HEK293 (cell line): ENCODE measurements around the gene CTR9.
A peak's percentile ranks its signal among the peaks of the same experiment; 100 is the strongest.

Experiments
- CTCF ChIA-PET: fragments of 350-600 bp; formaldehyde crosslinking; extraction: SDS; loops from one replicate; lab custom pipeline; 2021; ENCODE audit warnings: antibody characterized with exemption; lab: Yijun Ruan, JAX
- POLR2A ChIA-PET: fragments of 300-600 bp; formaldehyde crosslinking; extraction: SDS; loops from one replicate; lab custom pipeline; 2020; ENCODE audit warnings: antibody characterized with exemption, inconsistent platforms; lab: Yijun Ruan, JAX
- H3K27ac ChIP-seq: fragments of 200-500 bp; sonication (Bioruptor generic); 2 replicates; pipeline ENCODE4 v1.5.1; 2014; ENCODE audit warnings: low read depth, low read length, control low read depth, inconsistent platforms; ENCODE audit errors: extremely low read depth
- H3K36me3 ChIP-seq, 2 experiments: fragments of 200-500 bp in 1 of 2; sonication (Bioruptor generic) in 1 of 2; 1 replicate in 1 of 2; 2 replicates in 1 of 2; pipeline ENCODE4 v1.5.1; 2014 to 2017; ENCODE audit warnings: inconsistent platforms in 2 of 2, low read length in 2 of 2; ENCODE audit not compliant: control insufficient read depth in 2 of 2, insufficient read depth in 1 of 2
- H3K4me1 ChIP-seq: fragments of 200-500 bp; sonication (Bioruptor generic); 2 replicates; pipeline ENCODE4 v1.5.1; 2014; ENCODE audit warnings: mild to moderate bottlenecking, low read length, inconsistent platforms; ENCODE audit not compliant: control insufficient read depth, insufficient read depth
- H3K4me3 ChIP-seq: 2 replicates; pipeline ENCODE4 v1.5.1; 2011; ENCODE audit warnings: low read depth, mild to moderate bottlenecking, control low read depth, low read length, moderate library complexity
- H3K9me3 ChIP-seq: fragments of 200-500 bp; sonication (Bioruptor generic); 2 replicates; pipeline ENCODE4 v1.5.1; 2014; ENCODE audit warnings: low read depth, low read length, inconsistent platforms; ENCODE audit not compliant: control insufficient read depth, insufficient read depth
- HOXC10 ChIP-seq: sonication (generic); formaldehyde crosslinking; IDR thresholded peaks from 2 replicates; pipeline ENCODE4 v1.8.1; 2023; ENCODE audit warnings: mild to moderate bottlenecking, missing genetic modification reagents
- KLF8 ChIP-seq: fragments of 450-650 bp; formaldehyde crosslinking; IDR thresholded peaks from 2 replicates; pipeline ENCODE4 v1.5.1; 2016; ENCODE audit warnings: missing biosample characterization, missing genetic modification characterization
- KLF9 ChIP-seq: fragments of 450-650 bp; formaldehyde crosslinking; IDR thresholded peaks from 2 replicates; pipeline ENCODE4 v1.5.1; 2016; ENCODE audit warnings: missing biosample characterization, missing genetic modification characterization, low read depth
- ZBTB1 ChIP-seq: fragments of 450-650 bp; formaldehyde crosslinking; IDR thresholded peaks from 2 replicates; pipeline ENCODE4 v1.5.1; 2016; ENCODE audit warnings: missing biosample characterization, missing genetic modification characterization
- ZBTB17 ChIP-seq: fragments of 450-650 bp; formaldehyde crosslinking; IDR thresholded peaks from 2 replicates; pipeline ENCODE4 v1.5.1; 2016; ENCODE audit warnings: missing biosample characterization, missing genetic modification characterization
- ZFP41 ChIP-seq: fragments of 450-650 bp; formaldehyde crosslinking; IDR thresholded peaks from 2 replicates; pipeline ENCODE4 v1.5.1; 2016; ENCODE audit warnings: missing biosample characterization, missing genetic modification characterization, borderline replicate concordance
- ZNF280C ChIP-seq: fragments of 450-650 bp; formaldehyde crosslinking; IDR thresholded peaks from 2 replicates; pipeline ENCODE4 v1.5.1; 2016; ENCODE audit warnings: missing biosample characterization, missing genetic modification characterization
- ZNF391 ChIP-seq: fragments of 450-650 bp; formaldehyde crosslinking; IDR thresholded peaks from 2 replicates; pipeline ENCODE4 v1.5.1; 2016; ENCODE audit warnings: low read depth, missing biosample characterization, missing genetic modification characterization, borderline replicate concordance
- ZNF404 ChIP-seq: fragments of 450-650 bp; formaldehyde crosslinking; IDR thresholded peaks from 2 replicates; pipeline ENCODE4 v1.5.1; 2017; ENCODE audit warnings: missing biosample characterization, missing genetic modification characterization
- ZNF629 ChIP-seq: fragments of 450-650 bp; formaldehyde crosslinking; IDR thresholded peaks from 2 replicates; pipeline ENCODE4 v1.5.1; 2017; ENCODE audit warnings: missing biosample characterization, missing genetic modification characterization
- ZXDB ChIP-seq: fragments of 450-650 bp; formaldehyde crosslinking; IDR thresholded peaks from 2 replicates; pipeline ENCODE4 v1.5.1; 2016; ENCODE audit warnings: missing biosample characterization, missing genetic modification characterization
- TF ChIP-seq, protein P1 (sequence below): fragments of 450-650 bp; formaldehyde crosslinking; IDR thresholded peaks from 2 replicates; pipeline ENCODE4 v1.5.1; 2017; ENCODE audit warnings: missing biosample characterization, missing genetic modification characterization
- TF ChIP-seq, protein P2 (sequence below): fragments of 450-650 bp; formaldehyde crosslinking; optimal IDR thresholded peaks from 2 replicates; pipeline ENCODE3; 2016; ENCODE audit warnings: missing biosample characterization, mild to moderate bottlenecking, missing genetic modification characterization
- TF ChIP-seq, protein P3 (sequence below): fragments of 450-650 bp; formaldehyde crosslinking; IDR thresholded peaks from 2 replicates; pipeline ENCODE4 v1.5.1; 2016; ENCODE audit warnings: missing biosample characterization, missing genetic modification characterization
- TF ChIP-seq, protein P4 (sequence below): fragments of 450-650 bp; formaldehyde crosslinking; IDR thresholded peaks from 2 replicates; pipeline ENCODE4 v1.5.1; 2016; ENCODE audit warnings: missing biosample characterization, missing genetic modification characterization

Gene CTR9

GRCh38 chr11:10716122-10716521, 34.9 kb upstream of the CTR9 start:
- Histone ChIP-seq H3K4me3 (no peak overlapping the region), H3K27ac (no peak overlapping the region), H3K4me1 (no peaks in the 10 kb centered on the region), H3K36me3 (no peaks in the 10 kb centered on the region), H3K9me3 (no peaks in the 10 kb centered on the region)
- CTCF ChIA-PET, result no interaction called here
- TF ChIP-seq, protein P1, sequence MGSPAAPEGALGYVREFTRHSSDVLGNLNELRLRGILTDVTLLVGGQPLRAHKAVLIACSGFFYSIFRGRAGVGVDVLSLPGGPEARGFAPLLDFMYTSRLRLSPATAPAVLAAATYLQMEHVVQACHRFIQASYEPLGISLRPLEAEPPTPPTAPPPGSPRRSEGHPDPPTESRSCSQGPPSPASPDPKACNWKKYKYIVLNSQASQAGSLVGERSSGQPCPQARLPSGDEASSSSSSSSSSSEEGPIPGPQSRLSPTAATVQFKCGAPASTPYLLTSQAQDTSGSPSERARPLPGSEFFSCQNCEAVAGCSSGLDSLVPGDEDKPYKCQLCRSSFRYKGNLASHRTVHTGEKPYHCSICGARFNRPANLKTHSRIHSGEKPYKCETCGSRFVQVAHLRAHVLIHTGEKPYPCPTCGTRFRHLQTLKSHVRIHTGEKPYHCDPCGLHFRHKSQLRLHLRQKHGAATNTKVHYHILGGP (tag by site-specific recombination), result peak; percentile 55; the same call in 1 of the 2 replicates
- TF ChIP-seq ZBTB17 (tag by site-specific recombination) (peak; percentile 52), ZNF391 (no peak)
- POLR2A ChIA-PET, result no interaction called here

DNA sequence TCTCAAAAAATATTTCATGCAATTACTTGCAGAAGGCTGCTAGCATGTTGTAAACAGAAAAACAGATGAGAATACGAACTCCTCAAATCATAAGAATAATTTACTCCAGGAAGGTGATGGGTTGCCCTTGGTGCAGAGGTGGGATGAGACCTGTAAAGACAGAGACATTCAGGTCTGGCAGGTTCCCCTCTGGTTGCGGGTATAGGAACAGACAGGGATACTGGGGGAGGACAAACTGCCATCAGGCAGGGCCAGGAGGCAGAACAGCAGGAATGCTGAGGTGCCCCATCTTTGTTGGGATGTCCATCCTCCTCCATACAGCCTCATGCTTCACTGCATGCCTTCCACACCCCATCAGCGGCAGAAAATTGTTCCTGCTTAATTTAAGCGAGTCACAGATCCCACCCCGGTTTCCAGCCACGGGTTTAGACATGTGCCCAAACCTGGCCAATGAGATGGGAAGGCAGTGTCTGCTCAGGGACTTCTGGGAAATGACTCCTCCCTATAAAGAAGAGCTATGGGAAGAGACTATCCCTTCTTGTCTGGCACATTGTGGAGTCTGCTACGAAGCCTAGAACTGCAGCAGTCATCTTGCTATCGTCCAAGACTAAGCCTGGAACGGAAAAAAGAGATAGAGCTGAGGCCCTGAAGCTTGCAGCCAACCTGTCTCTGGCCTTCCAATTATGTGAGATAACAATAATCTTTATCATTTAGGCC, 34.3 kb upstream of the CTR9 start:
- H3K9me3 ChIP-seq, result no peaks in the 10 kb centered on the region
- POLR2A ChIA-PET, result no interaction called here
- no peaks in the 10 kb centered on the region for H3K36me3 ChIP-seq
- CTCF ChIA-PET, result interaction anchor here (0.6 kb wide), 1 partner anchor 195 kb away, joined by 3 read pairs; no protein-coding TSS in a partner anchor
- H3K4me1 ChIP-seq, result no peaks in the 10 kb centered on the region
- no peak overlapping the region for H3K4me3 ChIP-seq
- no peak for TF ChIP-seq ZBTB1
- TF ChIP-seq ZXDB (tag by site-specific recombination), result no peak
- TF ChIP-seq ZNF629, result no peak
- TF ChIP-seq, protein P2, sequence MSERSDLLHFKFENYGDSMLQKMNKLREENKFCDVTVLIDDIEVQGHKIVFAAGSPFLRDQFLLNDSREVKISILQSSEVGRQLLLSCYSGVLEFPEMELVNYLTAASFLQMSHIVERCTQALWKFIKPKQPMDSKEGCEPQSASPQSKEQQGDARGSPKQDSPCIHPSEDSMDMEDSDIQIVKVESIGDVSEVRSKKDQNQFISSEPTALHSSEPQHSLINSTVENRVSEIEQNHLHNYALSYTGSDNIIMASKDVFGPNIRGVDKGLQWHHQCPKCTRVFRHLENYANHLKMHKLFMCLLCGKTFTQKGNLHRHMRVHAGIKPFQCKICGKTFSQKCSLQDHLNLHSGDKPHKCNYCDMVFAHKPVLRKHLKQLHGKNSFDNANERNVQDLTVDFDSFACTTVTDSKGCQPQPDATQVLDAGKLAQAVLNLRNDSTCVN (tag by site-specific recombination), result no peak
- TF ChIP-seq ZNF280C, result no peak
- no peak for TF ChIP-seq KLF8
- TF ChIP-seq ZNF404, result no peak
- no peak for TF ChIP-seq HOXC10 (CRISPR knock-in tag)
- TF ChIP-seq ZFP41 (tag by site-specific recombination), result no peak
- TF ChIP-seq, protein P3, sequence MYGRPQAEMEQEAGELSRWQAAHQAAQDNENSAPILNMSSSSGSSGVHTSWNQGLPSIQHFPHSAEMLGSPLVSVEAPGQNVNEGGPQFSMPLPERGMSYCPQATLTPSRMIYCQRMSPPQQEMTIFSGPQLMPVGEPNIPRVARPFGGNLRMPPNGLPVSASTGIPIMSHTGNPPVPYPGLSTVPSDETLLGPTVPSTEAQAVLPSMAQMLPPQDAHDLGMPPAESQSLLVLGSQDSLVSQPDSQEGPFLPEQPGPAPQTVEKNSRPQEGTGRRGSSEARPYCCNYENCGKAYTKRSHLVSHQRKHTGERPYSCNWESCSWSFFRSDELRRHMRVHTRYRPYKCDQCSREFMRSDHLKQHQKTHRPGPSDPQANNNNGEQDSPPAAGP (tag by site-specific recombination), result no peak
- TF ChIP-seq, all 188 proteins: peak for 0
- no peak overlapping the region for H3K27ac ChIP-seq

- no peak overlapping the region for H3K4me3 ChIP-seq
- H3K27ac ChIP-seq, result no peak overlapping the region
- no peaks in the 10 kb centered on the region for H3K9me3 ChIP-seq
- ChIA-PET POLR2A (no interaction called here), CTCF (interaction anchor here (0.5 to 1.7 kb wide), 2 partner anchors 11 to 178 kb away, joined by 4 to 5 read pairs; partner anchors contain the start of gene RNF141)
- TF ChIP-seq, protein P4, sequence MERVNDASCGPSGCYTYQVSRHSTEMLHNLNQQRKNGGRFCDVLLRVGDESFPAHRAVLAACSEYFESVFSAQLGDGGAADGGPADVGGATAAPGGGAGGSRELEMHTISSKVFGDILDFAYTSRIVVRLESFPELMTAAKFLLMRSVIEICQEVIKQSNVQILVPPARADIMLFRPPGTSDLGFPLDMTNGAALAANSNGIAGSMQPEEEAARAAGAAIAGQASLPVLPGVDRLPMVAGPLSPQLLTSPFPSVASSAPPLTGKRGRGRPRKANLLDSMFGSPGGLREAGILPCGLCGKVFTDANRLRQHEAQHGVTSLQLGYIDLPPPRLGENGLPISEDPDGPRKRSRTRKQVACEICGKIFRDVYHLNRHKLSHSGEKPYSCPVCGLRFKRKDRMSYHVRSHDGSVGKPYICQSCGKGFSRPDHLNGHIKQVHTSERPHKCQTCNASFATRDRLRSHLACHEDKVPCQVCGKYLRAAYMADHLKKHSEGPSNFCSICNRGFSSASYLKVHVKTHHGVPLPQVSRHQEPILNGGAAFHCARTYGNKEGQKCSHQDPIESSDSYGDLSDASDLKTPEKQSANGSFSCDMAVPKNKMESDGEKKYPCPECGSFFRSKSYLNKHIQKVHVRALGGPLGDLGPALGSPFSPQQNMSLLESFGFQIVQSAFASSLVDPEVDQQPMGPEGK, result no peak
- no peak for TF ChIP-seq KLF9 (tag by site-specific recombination)
- H3K36me3 ChIP-seq, result no peaks in the 10 kb centered on the region
- no peaks in the 10 kb centered on the region for H3K4me1 ChIP-seq
These were observed 31.4 kb upstream of the CTR9 start for GRCh38 chr11:10719616-10720015.
